Head of caudate nucleus (tissue), 42 donors: ENCODE measurements around the gene EIPR1.

ENCODE experiments used
- DNase-seq, 42 donors: peaks; one replicate each; pipeline versions ENCODE4 v3.0.0 to v3.0.0-alpha.2; 2020 to 2021; ENCODE audit warnings: mixed read lengths in 7 of 42
- intact Hi-C: fragments of 100-400 bp; cut with DNase I; formaldehyde crosslinking; loops from one replicate; pipeline ENCODE4 v1.15.0; 2022

The EIPR1 gene

GRCh38 chr2:3216841-3217495 is 160.7 kb downstream of the EIPR1 start:
- no peak for DNase-seq
- intact Hi-C loops: no loop called here

GRCh38 chr2:3214806-3215404 is 162.7 kb downstream of the EIPR1 start:
- no peak for DNase-seq
- intact Hi-C loops: no loop called here

GRCh38 chr2:3214065-3214464 is 163.6 kb downstream of the EIPR1 start:
- no peak for DNase-seq
- intact Hi-C loops: no loop called here

GRCh38 chr2:3212984-3213383 is 164.6 kb downstream of the EIPR1 start:
- DNase-seq: no peak
- intact Hi-C loops: no loop called here

- no peak for DNase-seq
- intact Hi-C loops: no loop called here
These were observed 165.6 kb downstream of the EIPR1 start for GRCh38 chr2:3212061-3212362.

GRCh38 chr2:3211256-3212060 is 166.2 kb downstream of the EIPR1 start:
- intact Hi-C loops: no loop called here

GRCh38 chr2:3210257-3210656 is 167.4 kb downstream of the EIPR1 start:
- intact Hi-C loops: no loop called here
- no peak for DNase-seq

More at GRCh38 chr2:3211256-3212060, 166.2 kb downstream of the EIPR1 start:
- no peak for DNase-seq

- no peak for DNase-seq
These were observed 168.4 kb downstream of the EIPR1 start for GRCh38 chr2:3209258-3209657.

GRCh38 chr2:3208591-3208990 is 169.0 kb downstream of the EIPR1 start:
- no peak for DNase-seq
- intact Hi-C loops: loop anchor here (10.0 kb wide), 1 partner anchor 96 kb away; no protein-coding TSS in a partner anchor

More at GRCh38 chr2:3209258-3209657, 168.4 kb downstream of the EIPR1 start:
- intact Hi-C loops: loop anchor here (10.0 kb wide), 1 partner anchor 96 kb away; no protein-coding TSS in a partner anchor

GRCh38 chr2:3208179-3208578 is 169.4 kb downstream of the EIPR1 start:
- intact Hi-C loops: loop anchor here (10.0 kb wide), 1 partner anchor 97 kb away; no protein-coding TSS in a partner anchor
- DNase-seq: no peak

GRCh38 chr2:3207091-3207491 is 170.5 kb downstream of the EIPR1 start:
- intact Hi-C loops: loop anchor here (10.0 kb wide), 1 partner anchor 98 kb away; no protein-coding TSS in a partner anchor
- DNase-seq: peak in 9 of 42 donors; percentile 26 to 63 (median 46)

- intact Hi-C loops: loop anchor here (10.0 kb wide), 1 partner anchor 99 kb away; no protein-coding TSS in a partner anchor
- no peak for DNase-seq
These were observed 171.8 kb downstream of the EIPR1 start for GRCh38 chr2:3205845-3206244.

- peak in 6 of 42 donors; percentile 7 to 63 (median 38) for DNase-seq
- intact Hi-C loops: loop anchor here (10.0 kb wide), 1 partner anchor 101 kb away; no protein-coding TSS in a partner anchor
These were observed 173.4 kb downstream of the EIPR1 start for GRCh38 chr2:3204031-3204821.

GRCh38 chr2:3203497-3204019 is 174.1 kb downstream of the EIPR1 start:
- intact Hi-C loops: loop anchor here (10.0 kb wide), 1 partner anchor 101 kb away; no protein-coding TSS in a partner anchor

GRCh38 chr2:3202926-3203325 is 174.7 kb downstream of the EIPR1 start:
- intact Hi-C loops: loop anchor here (10.0 kb wide), 1 partner anchor 102 kb away; no protein-coding TSS in a partner anchor
- no peak for DNase-seq

More at GRCh38 chr2:3203497-3204019, 174.1 kb downstream of the EIPR1 start:
- DNase-seq: no peak

GRCh38 chr2:3201281-3201680 is 176.3 kb downstream of the EIPR1 start:
- intact Hi-C loops: loop anchor here (10.0 kb wide), 1 partner anchor 104 kb away; no protein-coding TSS in a partner anchor
- peak in 40 of 42 donors; percentile 27 to 93 (median 72) for DNase-seq

GRCh38 chr2:3200420-3200939 is 177.1 kb downstream of the EIPR1 start:
- intact Hi-C loops: loop anchor here (10.0 kb wide), 1 partner anchor 104 kb away; no protein-coding TSS in a partner anchor

More at GRCh38 chr2:3200420-3200939, 177.1 kb downstream of the EIPR1 start:
- no peak for DNase-seq
